Keratinocyte (primary cell): ENCODE results near the gene PRRX1. TPM values are rescaled to one million over a fixed set of nuclear protein-coding genes. Genes with fewer than 3 reads are reported as not detected.

Source experiments
- DNase-seq: peaks from one replicate; pipeline ENCODE4 v3.0.0-alpha.2; 2011; ENCODE audit warnings: low read depth, missing footprints, low spot score
- FAIRE-seq: peaks from 2 replicates; lab custom pipeline; 2011; peaks lifted over from hg19 to GRCh38; lab: Jason Lieb, UNC
- H2AFZ ChIP-seq: 2 replicates; pipeline ENCODE4 v1.6.0; 2012; ENCODE audit warnings: low read length, control low read depth, inconsistent platforms; ENCODE audit not compliant: control insufficient read depth
- H3K27ac ChIP-seq: 2 replicates; pipeline ENCODE4 v1.5.1; 2011; ENCODE audit warnings: low read length; ENCODE audit not compliant: control insufficient read depth, insufficient read depth
- H3K27me3 ChIP-seq: 3 replicates; pipeline ENCODE4 v1.6.0; 2011; ENCODE audit warnings: low read length; ENCODE audit not compliant: control insufficient read depth, insufficient read depth; ENCODE audit errors: extremely low read depth
- H3K36me3 ChIP-seq, 2 experiments: 2 replicates in 1 of 2; 3 replicates in 1 of 2; pipeline ENCODE4 v1.5.1; 2011; ENCODE audit warnings: low read length in 2 of 2, mild to moderate bottlenecking in 1 of 2; ENCODE audit not compliant: control insufficient read depth in 2 of 2, insufficient read depth in 2 of 2; ENCODE audit errors: extremely low read depth in 1 of 2
- H3K4me1 ChIP-seq: 3 replicates; pipeline ENCODE4 v1.5.1; 2011; ENCODE audit warnings: low read length; ENCODE audit not compliant: control insufficient read depth, insufficient read depth; ENCODE audit errors: extremely low read depth
- H3K4me2 ChIP-seq: 3 replicates; pipeline ENCODE4 v1.6.0; 2011; ENCODE audit warnings: low read depth, low read length; ENCODE audit not compliant: control insufficient read depth, insufficient read depth; ENCODE audit errors: extremely low read depth
- H3K4me3 ChIP-seq, 3 experiments: fragments of 200-600 bp in 1 of 3; sonication (generic) in 1 of 3; 2 replicates in 2 of 3; 3 replicates in 1 of 3; pipeline ENCODE4 v1.5.1; 2011 to 2016; ENCODE audit warnings: low read length in 3 of 3, mild to moderate bottlenecking in 3 of 3, control low read depth in 2 of 3, inconsistent platforms in 1 of 3, low read depth in 1 of 3, mixed read lengths in 1 of 3, mixed run types in 1 of 3, moderate library complexity in 1 of 3; ENCODE audit not compliant: control insufficient read depth in 2 of 3, insufficient read depth in 2 of 3; ENCODE audit errors: extremely low read depth in 1 of 3
- H3K79me2 ChIP-seq: 2 replicates; pipeline ENCODE4 v1.6.0; 2012; ENCODE audit warnings: low read length; ENCODE audit not compliant: control insufficient read depth, insufficient read depth
- H3K9ac ChIP-seq: 3 replicates; pipeline ENCODE4 v1.6.0; 2011; ENCODE audit warnings: low read length; ENCODE audit not compliant: control insufficient read depth, insufficient read depth; ENCODE audit errors: extremely low read depth
- H3K9me1 ChIP-seq: 3 replicates; pipeline ENCODE4 v1.6.0; 2011; ENCODE audit warnings: low read length; ENCODE audit not compliant: control insufficient read depth, insufficient read depth; ENCODE audit errors: extremely low read depth
- H3K9me3 ChIP-seq: 2 replicates; pipeline ENCODE4 v1.5.1; 2012; ENCODE audit warnings: low read depth, low read length; ENCODE audit not compliant: control insufficient read depth
- H4K20me1 ChIP-seq: 3 replicates; pipeline ENCODE4 v1.6.0; 2011; ENCODE audit warnings: low read length; ENCODE audit not compliant: control insufficient read depth, insufficient read depth; ENCODE audit errors: extremely low read depth
- EZH2 ChIP-seq: IDR thresholded peaks from one replicate; pipeline ENCODE4 v1.6.1; 2012; ENCODE audit warnings: inconsistent platforms, mild to moderate bottlenecking, low read length, moderate library complexity
- dilution Hi-C: fragments of 300-500 bp; cut with MboI; formaldehyde crosslinking; loops from one replicate; pipeline ENCODE4 v1.7.0; 2020; ENCODE audit warnings: low sequenced_read_pairs; ENCODE audit not compliant: extremely low pct_ligation_motif_present
- polyA plus RNA-seq, 5 experiments: library from polyadenylated mRNA; depleted of rRNA in 3 of 5; stranded (reverse) in 3 of 5; stranded (forward) in 1 of 5; unstranded in 1 of 5; fragments of >200 nt; gene quantifications; 1 replicate in 1 of 5; 2 replicates in 3 of 5; 3 replicates in 1 of 5; pipeline versions ENCODE4 v1.2.1 to v1.2.3, GENCODE V29; 2011 to 2012; ENCODE audit warnings: missing spikeins in 2 of 5, low read depth in 1 of 5, low replicate concordance in 1 of 5
- TF ChIP-seq, protein P1 (sequence below), 3 experiments: IDR thresholded peaks in 1 of 3; conservative IDR thresholded peaks in 1 of 3; optimal IDR thresholded peaks in 1 of 3; 2 replicates in 2 of 3; 3 replicates in 1 of 3; pipeline versions ENCODE3 to v1.5.1; 2011; ENCODE audit warnings: low read length in 3 of 3, mild to moderate bottlenecking in 3 of 3, moderate library complexity in 2 of 3, control low read depth in 1 of 3, inconsistent platforms in 1 of 3; ENCODE audit not compliant: insufficient read depth in 2 of 3; ENCODE audit errors: extremely low read depth in 1 of 3

The PRRX1 gene
- polyA plus RNA-seq, 1 donor (not counting 4 experiments of a cell fraction or from before 2014, with no cell fraction given), result not detected

DNA sequence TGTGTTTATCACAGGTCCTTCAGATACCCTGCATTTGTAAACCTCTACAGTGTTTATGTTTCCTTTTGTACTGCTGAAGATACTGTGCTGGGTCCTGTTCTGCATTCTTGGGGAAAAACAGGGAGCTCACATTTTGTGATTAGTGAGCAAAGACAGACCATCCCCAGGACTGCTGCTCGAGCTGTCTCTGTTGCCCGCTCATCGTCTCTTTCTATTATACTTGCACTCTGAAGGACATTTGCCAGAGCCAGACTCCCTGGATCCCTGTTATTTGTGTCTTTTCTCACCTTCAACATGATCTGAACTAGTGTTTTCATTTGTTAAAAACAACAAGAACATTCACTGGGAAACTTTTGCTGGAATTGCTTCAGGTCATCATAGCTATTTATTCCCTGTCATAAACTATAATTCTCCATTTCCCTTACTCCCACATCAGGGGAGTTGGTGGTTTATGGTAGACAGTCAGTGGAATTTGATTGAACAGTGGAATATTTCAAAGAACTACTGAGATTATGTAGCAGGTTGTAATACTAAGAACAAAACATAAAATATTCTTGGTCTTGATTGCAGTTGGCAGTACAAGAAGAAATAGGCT, 53.0 kb downstream of the PRRX1 start:
- TF ChIP-seq, protein P1, sequence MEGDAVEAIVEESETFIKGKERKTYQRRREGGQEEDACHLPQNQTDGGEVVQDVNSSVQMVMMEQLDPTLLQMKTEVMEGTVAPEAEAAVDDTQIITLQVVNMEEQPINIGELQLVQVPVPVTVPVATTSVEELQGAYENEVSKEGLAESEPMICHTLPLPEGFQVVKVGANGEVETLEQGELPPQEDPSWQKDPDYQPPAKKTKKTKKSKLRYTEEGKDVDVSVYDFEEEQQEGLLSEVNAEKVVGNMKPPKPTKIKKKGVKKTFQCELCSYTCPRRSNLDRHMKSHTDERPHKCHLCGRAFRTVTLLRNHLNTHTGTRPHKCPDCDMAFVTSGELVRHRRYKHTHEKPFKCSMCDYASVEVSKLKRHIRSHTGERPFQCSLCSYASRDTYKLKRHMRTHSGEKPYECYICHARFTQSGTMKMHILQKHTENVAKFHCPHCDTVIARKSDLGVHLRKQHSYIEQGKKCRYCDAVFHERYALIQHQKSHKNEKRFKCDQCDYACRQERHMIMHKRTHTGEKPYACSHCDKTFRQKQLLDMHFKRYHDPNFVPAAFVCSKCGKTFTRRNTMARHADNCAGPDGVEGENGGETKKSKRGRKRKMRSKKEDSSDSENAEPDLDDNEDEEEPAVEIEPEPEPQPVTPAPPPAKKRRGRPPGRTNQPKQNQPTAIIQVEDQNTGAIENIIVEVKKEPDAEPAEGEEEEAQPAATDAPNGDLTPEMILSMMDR (optimal IDR thresholded peaks at IDR 0.05 in 1 of 3, IDR thresholded peaks at IDR 0.05 in 1 of 3, conservative IDR thresholded peaks at IDR 0.05 in 1 of 3; ENCODE audit: extremely low read depth in 1 of 3, insufficient read depth in 2 of 3, low read length in 3 of 3), result no peak
- TF ChIP-seq EZH2, result no peak
- H3K27ac ChIP-seq, result no peak overlapping the region
- H3K9me3 ChIP-seq, result no peaks in the 10 kb centered on the region
- DNase-seq (no peak), FAIRE-seq (no peak)
- no peak overlapping the region for H3K4me2 ChIP-seq
- no peak overlapping the region for H3K4me3 ChIP-seq
- no peaks in the 10 kb centered on the region for H3K9me1 ChIP-seq
- H3K27me3 ChIP-seq, result no peaks in the 10 kb centered on the region
- peaks cover 7% of the 10 kb centered on the region for H3K4me1 ChIP-seq
- H4K20me1 ChIP-seq, result no peaks in the 10 kb centered on the region
- no peaks in the 10 kb centered on the region for H3K36me3 ChIP-seq
- H3K79me2 ChIP-seq, result no peaks in the 10 kb centered on the region
- dilution Hi-C loops, result no loop called here
- no peak overlapping the region for H3K9ac ChIP-seq
- no peak overlapping the region for H2AFZ ChIP-seq

DNA sequence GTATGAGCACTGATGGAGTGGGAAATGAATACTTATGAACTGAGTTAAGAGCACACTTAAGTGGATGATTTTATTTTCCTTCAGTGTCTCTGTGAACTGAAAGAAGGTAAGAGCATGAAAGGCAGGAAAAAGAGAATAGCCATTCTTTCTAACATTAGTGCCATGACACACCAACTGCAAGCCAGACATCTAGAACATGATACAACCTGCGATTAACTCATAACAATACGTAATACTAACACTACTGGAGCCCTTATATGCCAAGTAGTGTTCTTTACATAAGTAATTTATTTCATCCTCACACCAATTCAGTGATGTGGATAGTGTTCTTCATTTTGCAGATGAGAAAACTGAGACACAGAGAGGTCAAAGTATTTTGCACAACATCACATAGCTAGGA, 56.7 kb downstream of the PRRX1 start:
- H4K20me1 ChIP-seq, result no peaks in the 10 kb centered on the region
- H3K27me3 ChIP-seq, result no peaks in the 10 kb centered on the region
- peak overlapping the region; percentile 1 for H2AFZ ChIP-seq
- no peak overlapping the region for H3K9ac ChIP-seq
- H3K4me2 ChIP-seq, result no peak overlapping the region
- DNase-seq (no peak), FAIRE-seq (no peak)
- H3K36me3 ChIP-seq, result no peaks in the 10 kb centered on the region
- dilution Hi-C loops, result no loop called here
- H3K9me1 ChIP-seq, result no peaks in the 10 kb centered on the region
- H3K4me1 ChIP-seq, result peaks cover 7% of the 10 kb centered on the region
- no peaks in the 10 kb centered on the region for H3K9me3 ChIP-seq
- TF ChIP-seq, protein P1 (optimal IDR thresholded peaks at IDR 0.05 in 1 of 3, IDR thresholded peaks at IDR 0.05 in 1 of 3, conservative IDR thresholded peaks at IDR 0.05 in 1 of 3; ENCODE audit: extremely low read depth in 1 of 3, insufficient read depth in 2 of 3, low read length in 3 of 3), result no peak
- TF ChIP-seq EZH2, result no peak
- H3K4me3 ChIP-seq, result no peak overlapping the region
- H3K79me2 ChIP-seq, result no peaks in the 10 kb centered on the region
- H3K27ac ChIP-seq, result no peak overlapping the region
